ENCODE results near the gene PGM2L1. TPM values are rescaled to one million over a fixed set of nuclear protein-coding genes. Genes with fewer than 3 reads are reported as not detected.

PGM2L1 gene
- total RNA-seq, 2 donors from 2014 or later = 10.2 to 10.8 TPM

GRCh38 chr11:74288911-74289310 lies 109.3 kb downstream of the PGM2L1 start:
- H3K27me3 Mint-ChIP-seq = peaks cover 11% of the 10 kb centered on the region
- H3K27ac Mint-ChIP-seq = no peak overlapping the region
- ATAC-seq = peak; percentile 66
- H3K9me3 ChIP-seq (ENCODE audit: control insufficient read depth, low read length, poor library complexity, severe bottlenecking) = no peaks in the 10 kb centered on the region
- DNase-seq = no peak
- no peak overlapping the region for H3K4me3 Mint-ChIP-seq
- peaks cover 5% of the 10 kb centered on the region for H3K36me3 Mint-ChIP-seq (ENCODE audit: low read depth)
- no peaks in the 10 kb centered on the region for H3K4me1 Mint-ChIP-seq

DNA sequence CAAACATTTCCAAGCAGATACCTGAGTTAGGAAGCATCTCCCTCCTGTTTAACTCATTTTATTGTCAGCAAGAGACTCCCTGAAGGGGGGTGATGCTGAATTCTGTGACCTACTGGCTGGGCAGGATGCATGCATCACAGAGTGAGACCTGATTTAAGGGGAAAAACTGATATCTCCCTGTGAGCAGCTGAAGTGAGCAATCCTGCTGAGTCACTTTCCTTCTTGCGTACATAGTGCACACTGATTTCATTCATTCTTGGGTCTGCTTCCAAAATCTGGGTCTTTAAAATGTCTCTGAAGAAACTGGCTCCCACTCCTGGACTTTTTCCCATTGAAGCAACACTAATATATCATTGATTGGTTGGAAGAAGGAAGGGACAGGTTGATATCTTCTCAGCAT lies 110.1 kb downstream of the PGM2L1 start:
- Mint-ChIP-seq H3K36me3 (ENCODE audit: low read depth) (peaks cover 5% of the 10 kb centered on the region), H3K27me3 (peaks cover 11% of the 10 kb centered on the region), H3K4me1 (no peaks in the 10 kb centered on the region), H3K4me3 (no peak overlapping the region), H3K27ac (no peak overlapping the region)
- no peak for DNase-seq
- ATAC-seq = no peak
- H3K9me3 ChIP-seq (ENCODE audit: control insufficient read depth, low read length, poor library complexity, severe bottlenecking) = no peaks in the 10 kb centered on the region

DNA sequence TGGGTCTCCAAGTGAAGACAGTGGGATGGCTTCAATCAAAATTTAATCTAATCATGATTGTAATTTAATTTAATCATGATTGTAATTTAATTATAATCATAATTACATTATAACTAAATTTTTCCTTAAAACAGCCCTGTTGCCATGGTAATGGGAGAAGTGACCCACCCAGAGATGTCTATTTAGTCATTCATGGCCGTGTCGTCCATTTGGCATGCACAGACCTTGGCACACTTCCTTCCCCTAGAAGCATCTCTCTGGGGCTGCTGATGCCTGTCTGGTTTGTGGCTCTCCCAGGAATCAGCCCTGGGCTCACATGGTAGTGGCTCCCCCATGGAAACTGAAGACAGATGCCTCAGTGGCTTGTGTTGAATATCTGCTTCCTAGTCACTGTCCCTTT lies 113.8 kb downstream of the PGM2L1 start:
- ATAC-seq = no peak
- no peak for DNase-seq
- peaks cover 5% of the 10 kb centered on the region for H3K36me3 Mint-ChIP-seq (ENCODE audit: low read depth)
- H3K4me1 Mint-ChIP-seq = no peaks in the 10 kb centered on the region
- H3K9me3 ChIP-seq (ENCODE audit: control insufficient read depth, low read length, poor library complexity, severe bottlenecking) = no peaks in the 10 kb centered on the region
- no peaks in the 10 kb centered on the region for H3K27me3 Mint-ChIP-seq
- no peak overlapping the region for H3K27ac Mint-ChIP-seq
- H3K4me3 Mint-ChIP-seq = no peak overlapping the region

GRCh38 chr11:74283580-74284180 lies 114.6 kb downstream of the PGM2L1 start:
- no peaks in the 10 kb centered on the region for H3K9me3 ChIP-seq (ENCODE audit: control insufficient read depth, low read length, poor library complexity, severe bottlenecking)
- Mint-ChIP-seq H3K4me3 (no peak overlapping the region), H3K27ac (no peak overlapping the region), H3K27me3 (peaks cover 5% of the 10 kb centered on the region), H3K36me3 (ENCODE audit: low read depth) (peaks cover 5% of the 10 kb centered on the region), H3K4me1 (no peaks in the 10 kb centered on the region)
- no peak for DNase-seq
- no peak for ATAC-seq

- ATAC-seq (no peak), DNase-seq (no peak)
- no peaks in the 10 kb centered on the region for H3K9me3 ChIP-seq (ENCODE audit: control insufficient read depth, low read length, poor library complexity, severe bottlenecking)
- H3K4me3 Mint-ChIP-seq = no peak overlapping the region
- no peaks in the 10 kb centered on the region for H3K4me1 Mint-ChIP-seq
- peaks cover 5% of the 10 kb centered on the region for H3K36me3 Mint-ChIP-seq (ENCODE audit: low read depth)
- no peak overlapping the region for H3K27ac Mint-ChIP-seq
- peaks cover 8% of the 10 kb centered on the region for H3K27me3 Mint-ChIP-seq
Observed at GRCh38 chr11:74282914-74283371, 115.3 kb downstream of the PGM2L1 start.

DNA sequence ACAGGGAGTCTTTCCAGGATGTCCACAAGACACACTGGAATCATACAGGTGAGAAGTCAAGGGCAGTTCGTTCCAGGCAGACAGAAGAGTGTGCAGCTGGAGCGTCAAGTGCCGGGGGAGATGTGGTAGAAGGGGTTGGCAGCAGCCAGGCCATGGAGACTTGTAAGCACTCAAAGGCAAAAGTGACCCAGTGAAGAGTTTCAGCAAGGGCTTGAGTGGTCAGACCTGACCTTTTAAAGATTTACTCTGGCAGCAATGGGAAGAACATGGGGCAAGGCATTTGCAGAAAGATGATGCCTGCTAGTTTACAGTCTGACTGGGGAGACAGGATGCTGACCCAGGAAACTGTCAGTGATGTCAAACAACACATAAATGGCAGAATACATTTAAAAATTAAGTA lies 115.8 kb downstream of the PGM2L1 start:
- Mint-ChIP-seq H3K4me3 (no peak overlapping the region), H3K27ac (no peak overlapping the region), H3K4me1 (no peaks in the 10 kb centered on the region), H3K36me3 (ENCODE audit: low read depth) (peaks cover 5% of the 10 kb centered on the region), H3K27me3 (peaks cover 14% of the 10 kb centered on the region)
- no peak for ATAC-seq
- DNase-seq = no peak
- no peaks in the 10 kb centered on the region for H3K9me3 ChIP-seq (ENCODE audit: control insufficient read depth, low read length, poor library complexity, severe bottlenecking)

DNA sequence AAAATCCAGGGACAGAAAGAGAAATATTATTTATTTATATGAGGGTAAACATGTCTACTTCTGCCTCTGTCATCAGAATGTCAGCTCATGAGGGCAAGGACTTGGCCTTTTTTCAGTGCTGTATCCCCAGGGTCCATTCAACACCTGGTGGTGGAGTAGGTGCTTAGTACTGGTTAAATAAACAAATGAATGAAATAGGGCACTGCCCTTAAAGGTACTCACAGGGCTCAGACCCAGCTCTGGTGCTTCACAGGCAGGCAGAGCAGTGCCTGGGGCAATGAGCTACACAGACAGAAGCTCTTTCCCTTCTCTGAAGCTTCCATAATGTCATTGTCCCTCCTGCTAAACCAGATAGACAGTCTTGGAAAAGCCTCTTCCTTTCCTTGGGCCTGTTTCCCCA lies 117.7 kb downstream of the PGM2L1 start:
- H3K27ac Mint-ChIP-seq = no peak overlapping the region
- H3K36me3 Mint-ChIP-seq (ENCODE audit: low read depth) = peaks cover under 1% of the 10 kb centered on the region
- peaks cover 29% of the 10 kb centered on the region for H3K27me3 Mint-ChIP-seq
- ATAC-seq = no peak
- no peak for DNase-seq
- H3K9me3 ChIP-seq (ENCODE audit: control insufficient read depth, low read length, poor library complexity, severe bottlenecking) = no peaks in the 10 kb centered on the region
- no peaks in the 10 kb centered on the region for H3K4me1 Mint-ChIP-seq
- H3K4me3 Mint-ChIP-seq = no peak overlapping the region

Other genes starting within 250 kb of the PGM2L1 start
- gene C2CD3, start 227.4 kb downstream of the PGM2L1 start, total RNA-seq = 10 to 100 TPM; 35.5 to 37.1 TPM
- 10 to 100 TPM; 15.3 to 17.8 TPM for gene PPME1, start 227.1 kb downstream of the PGM2L1 start, total RNA-seq
- gene P4HA3, start 86.8 kb downstream of the PGM2L1 start, total RNA-seq = not detected
- gene KCNE3, start 69.1 kb upstream of the PGM2L1 start, total RNA-seq = 1 to 10 TPM in 1 of 2 donors, under 1 TPM in 1; 0.40 to 1.6 TPM
- gene LIPT2, start 95.3 kb upstream of the PGM2L1 start, total RNA-seq = 1 to 10 TPM; 5.8 to 6.8 TPM
- 10 to 100 TPM; 10.8 to 11.1 TPM for gene POLD3, start 194.1 kb upstream of the PGM2L1 start, total RNA-seq